Adrenal gland (tissue), 12 donors: Measurements from ENCODE around the gene ZNF785. TPM values are rescaled to one million over a fixed set of nuclear protein-coding genes. Genes with fewer than 3 reads are reported as not detected.
"Not testable (repeated sequence)": the region's sequence is repeated elsewhere in the genome, so short reads cannot be mapped to it uniquely, and the experiment has no call there.

Experiments used
- DNase-seq, 7 donors: peaks; one replicate each; pipeline ENCODE4 v3.0.0-alpha.2; 2019 to 2020
- H3K27ac ChIP-seq, 5 donors: fragments of 200-600 bp; sonication (generic) in 4 of 5; 1 replicate in 3 of 5; 2 replicates in 2 of 5; pipeline versions ENCODE4 v1.5.1 to v1.8.0; 2016 to 2020; ENCODE audit warnings: mild to moderate bottlenecking in 1 of 5
- H3K27me3 ChIP-seq: fragments of 200-600 bp; 2 replicates; pipeline ENCODE4 v1.8.0; 2021
- H3K36me3 ChIP-seq, 2 donors: fragments of 200-600 bp; replicated peaks in 1 of 2; 1 replicate in 1 of 2; 2 replicates in 1 of 2; pipeline versions ENCODE4 v1.5.1 to v1.8.0; 2018 to 2022
- H3K4me1 ChIP-seq, 2 donors: fragments of 200-600 bp; replicated peaks in 1 of 2; 1 replicate in 1 of 2; 2 replicates in 1 of 2; pipeline versions ENCODE4 v1.5.1 to v1.8.0; 2018 to 2021
- H3K4me3 ChIP-seq, 4 donors: fragments of 200-600 bp; sonication (generic) in 3 of 4; one replicate each; pipeline ENCODE4 v1.5.1; 2016 to 2018
- H3K9me3 ChIP-seq, 3 donors: fragments of 200-600 bp; sonication (generic) in 1 of 3; replicated peaks in 1 of 3; 1 replicate in 2 of 3; 2 replicates in 1 of 3; pipeline versions ENCODE4 v1.5.1 to v1.8.0; 2016 to 2021
- POLR2A ChIP-seq, 2 donors: fragments of 450-650 bp; IDR thresholded peaks; one replicate each; pipeline ENCODE4 v1.6.1; 2017; ENCODE audit warnings: antibody characterized with exemption in 2 of 2, mild to moderate bottlenecking in 2 of 2, moderate library complexity in 1 of 2
- WGBS, 4 donors: extraction: QIAGEN DNeasy Blood & Tissue Kit in 2 of 4; methylation state at CpG; one replicate each; pipeline versions ENCODE4 v1.1.5 to v1.1.7; 2013 to 2017; 5-methylcytosine and 5-hydroxymethylcytosine counted together
- intact Hi-C, 2 donors: fragments of 100-400 bp; cut with DNase I; formaldehyde crosslinking; loops; one replicate each; pipeline versions ENCODE4 v1.14.1 to v1.15.0; 2022 to 2023
- polyA plus RNA-seq, 3 donors: library from polyadenylated mRNA; stranded (reverse); fragments of 200-250 nt in 2 of 3; fragments of 350-450 nt in 1 of 3; fragmentation: Illumina TruSeq in 1 of 3; extraction: RNeasy Lipid Tissue Mini Kit (QIAGEN cat#74804) in 1 of 3; gene quantifications; one replicate each; pipeline ENCODE4 v1.2.3, GENCODE V29; 2013 to 2014
- total RNA-seq, 9 donors: library from RNA; depleted of rRNA in 4 of 9; stranded (reverse); fragments of >200 nt in 4 of 9; fragments of 120-200 nt in 1 of 9; fragmentation: NEBNext Ultra II Directional in 1 of 9; extraction: Animal tissue kit (Norgen Biotek cat#: 25700) in 1 of 9; gene quantifications; one replicate each; pipeline versions ENCODE4 v1.1.0 to v1.2.4, GENCODE V29; 2013 to 2023
- TF ChIP-seq, protein P1 (sequence below), 6 experiments: fragments of 450-650 bp in 4 of 6; fragments of 200-600 bp in 2 of 6; sonication (generic) in 1 of 6; IDR thresholded peaks; 1 replicate in 5 of 6; 2 replicates in 1 of 6; pipeline versions ENCODE4 v1.5.1 to v1.8.0; 2016 to 2021; ENCODE audit warnings: antibody characterized with exemption in 6 of 6, mild to moderate bottlenecking in 2 of 6, moderate library complexity in 1 of 6
- donor health status: healthy with polysubstance abuse.
- donor health status: Bipolar disorder and iron deficiency.
- donor health status: DM: yes; HTN: yes; CAD: no.
- donor health status: DM: no; HTN: no; CAD: no.
- donor health status: DM: no; HTN: no; CAD: no.
- donor health status: DM: yes; HTN: yes; CAD: no.

Gene ZNF785
- total and polyA plus RNA-seq, 12 donors, result 3.4 to 37.0 (median 13.0) TPM

DNA sequence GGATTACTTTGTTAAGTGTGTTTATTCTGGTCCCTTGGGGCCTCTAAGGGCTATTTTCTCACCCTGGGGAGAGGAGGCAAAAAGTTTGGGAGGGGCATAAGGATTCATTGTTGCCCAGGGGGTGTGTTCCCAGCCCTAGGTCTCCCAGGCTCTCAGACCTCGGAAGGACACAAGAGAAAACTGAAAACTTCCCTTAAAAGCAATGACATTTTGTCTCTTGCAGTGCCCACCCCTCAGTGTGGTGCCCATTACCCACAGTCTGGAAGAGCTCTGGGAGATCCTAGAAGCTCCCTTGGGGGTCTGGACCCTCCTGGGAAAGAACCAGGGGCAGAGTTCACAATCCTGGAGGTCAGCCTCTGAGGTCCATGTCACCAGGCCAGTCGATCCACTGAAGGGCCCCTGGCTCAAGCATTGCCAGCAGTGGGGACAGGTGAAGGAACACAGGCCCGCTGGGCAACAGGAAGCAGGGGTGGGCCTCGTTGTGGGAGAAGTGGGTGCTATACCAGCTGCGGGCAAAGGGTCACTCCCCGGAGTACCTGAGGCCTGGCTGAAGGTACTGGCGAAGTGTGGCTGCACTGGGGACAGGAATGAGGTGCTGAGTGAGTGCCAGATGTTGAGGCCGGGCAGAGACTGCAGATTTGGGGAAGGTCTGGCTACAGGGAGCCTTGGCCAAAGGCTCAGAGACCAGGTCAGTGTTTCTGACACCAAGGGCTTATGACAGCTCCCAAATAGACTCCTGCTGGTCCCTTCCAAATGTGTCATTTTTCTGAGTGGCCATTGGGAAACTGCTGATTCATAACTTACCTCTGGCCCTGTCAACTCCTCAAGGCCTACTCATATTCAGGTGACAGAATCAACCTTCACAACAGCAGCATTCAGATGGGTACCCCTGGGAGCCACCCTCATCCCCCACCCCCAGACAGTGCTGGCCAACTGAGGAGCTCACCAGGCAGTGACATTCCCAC is 46.2 kb downstream of the ZNF785 start:
- Histone ChIP-seq H3K27me3 (no peaks in the 10 kb centered on the region), H3K9me3 (no peaks in the 10 kb centered on the region), H3K27ac (no peak overlapping the region), H3K4me1 (peaks cover 8 to 12% of the 10 kb centered on the region in 2 donors), H3K4me3 (no peak overlapping the region), H3K36me3 (no peaks in the 10 kb centered on the region)
- DNase-seq, result no peak
- intact Hi-C loops, result no loop called here
- WGBS, 4 donors, result 82 to 96% (median 88%) methylated on average over 5 to 8 of the region's 8 CpGs
- TF ChIP-seq, protein P1, sequence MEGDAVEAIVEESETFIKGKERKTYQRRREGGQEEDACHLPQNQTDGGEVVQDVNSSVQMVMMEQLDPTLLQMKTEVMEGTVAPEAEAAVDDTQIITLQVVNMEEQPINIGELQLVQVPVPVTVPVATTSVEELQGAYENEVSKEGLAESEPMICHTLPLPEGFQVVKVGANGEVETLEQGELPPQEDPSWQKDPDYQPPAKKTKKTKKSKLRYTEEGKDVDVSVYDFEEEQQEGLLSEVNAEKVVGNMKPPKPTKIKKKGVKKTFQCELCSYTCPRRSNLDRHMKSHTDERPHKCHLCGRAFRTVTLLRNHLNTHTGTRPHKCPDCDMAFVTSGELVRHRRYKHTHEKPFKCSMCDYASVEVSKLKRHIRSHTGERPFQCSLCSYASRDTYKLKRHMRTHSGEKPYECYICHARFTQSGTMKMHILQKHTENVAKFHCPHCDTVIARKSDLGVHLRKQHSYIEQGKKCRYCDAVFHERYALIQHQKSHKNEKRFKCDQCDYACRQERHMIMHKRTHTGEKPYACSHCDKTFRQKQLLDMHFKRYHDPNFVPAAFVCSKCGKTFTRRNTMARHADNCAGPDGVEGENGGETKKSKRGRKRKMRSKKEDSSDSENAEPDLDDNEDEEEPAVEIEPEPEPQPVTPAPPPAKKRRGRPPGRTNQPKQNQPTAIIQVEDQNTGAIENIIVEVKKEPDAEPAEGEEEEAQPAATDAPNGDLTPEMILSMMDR (IDR thresholded peaks at IDR 0.05), result no peak

DNA sequence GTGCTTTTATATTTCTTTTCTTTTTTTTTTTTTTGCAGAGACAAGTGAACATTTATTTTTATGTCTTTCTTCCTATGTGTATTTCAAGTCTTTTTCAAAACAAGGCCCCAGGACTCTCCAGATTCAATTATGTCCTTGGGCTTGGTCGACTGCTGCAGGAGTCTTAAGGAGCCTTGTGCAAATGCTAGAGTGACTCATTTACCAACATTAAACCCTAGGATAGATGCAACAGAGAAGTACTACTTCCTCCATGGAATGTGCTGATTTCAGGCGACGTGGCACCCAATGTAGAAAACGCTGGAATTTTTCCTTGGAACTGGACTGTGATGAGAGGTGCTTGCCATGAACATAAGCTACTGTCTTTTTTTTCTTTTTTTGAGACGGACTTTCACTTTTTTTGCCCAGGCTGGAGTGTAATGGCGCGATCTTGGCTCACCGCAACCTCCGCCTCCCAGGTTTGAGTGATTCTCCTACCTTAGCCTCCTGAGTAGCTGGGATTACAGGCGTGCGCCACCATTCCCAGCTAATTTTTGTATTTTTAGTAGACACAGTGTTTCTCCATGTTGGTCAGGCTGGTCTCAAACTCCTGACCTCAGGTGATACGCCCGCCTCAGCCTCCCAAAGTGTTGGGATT is 49.0 kb downstream of the ZNF785 start:
- intact Hi-C loops, result not testable (repeated sequence)

DNA sequence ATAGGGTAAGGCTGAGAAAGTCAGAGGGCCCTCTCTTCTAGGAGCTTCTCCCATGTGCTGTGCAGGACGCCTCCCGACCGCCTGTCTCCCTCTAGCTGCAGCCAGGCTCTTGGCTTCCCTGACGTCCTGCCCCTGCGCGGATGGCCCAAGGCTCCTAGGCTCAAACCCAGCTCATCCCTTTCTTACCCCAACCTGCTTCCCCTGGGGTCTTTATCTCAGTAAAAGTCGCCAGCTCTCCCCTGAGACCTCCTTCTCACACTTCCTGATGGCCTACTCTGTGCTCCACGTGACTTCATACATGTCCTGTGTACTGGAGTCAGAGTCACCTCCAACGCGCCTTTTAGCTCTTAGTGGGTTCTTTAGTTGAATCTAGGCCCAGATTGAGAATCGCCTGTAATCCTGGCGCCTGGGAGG is 49.7 kb downstream of the ZNF785 start:
- Histone ChIP-seq H3K4me3 (peak overlapping the region in 2 of 4 donors; percentile 65 to 91), H3K9me3 (no peaks in the 10 kb centered on the region), H3K36me3 (peaks cover 0 to 16% of the 10 kb centered on the region in 2 donors), H3K27me3 (no peaks in the 10 kb centered on the region), H3K4me1 (peaks cover 16 to 20% of the 10 kb centered on the region in 2 donors), H3K27ac (peak overlapping the region; percentile 73 to 96 (median 95))
- DNase-seq, result peak in 6 of 7 donors; percentile 76 to 87 (median 78)
- TF ChIP-seq POLR2A (IDR thresholded peaks at IDR 0.05), result no peak
- TF ChIP-seq, protein P1 (IDR thresholded peaks at IDR 0.05), result peak in 5 of 6 experiments; percentile 35 to 63 (median 57)
- intact Hi-C loops, result no loop called here
- 33 to 41% (median 38%) methylated on average over 12 of the region's 12 CpGs for WGBS, 4 donors

More for the DNA sequence above, 49.0 kb downstream of the ZNF785 start:
- H3K27ac ChIP-seq, result peak overlapping the region in 1 of 5 donors; percentile 96
- not testable (repeated sequence) for H3K27me3 ChIP-seq, H3K9me3 ChIP-seq, DNase-seq, H3K4me3 ChIP-seq
- peaks cover 16 to 20% of the 10 kb centered on the region in 2 donors for H3K4me1 ChIP-seq
- H3K36me3 ChIP-seq, result peaks cover 0 to 14% of the 10 kb centered on the region in 2 donors
- WGBS, 4 donors, result 84 to 90% (median 87%) methylated on average over 13 of the region's 13 CpGs

DNA sequence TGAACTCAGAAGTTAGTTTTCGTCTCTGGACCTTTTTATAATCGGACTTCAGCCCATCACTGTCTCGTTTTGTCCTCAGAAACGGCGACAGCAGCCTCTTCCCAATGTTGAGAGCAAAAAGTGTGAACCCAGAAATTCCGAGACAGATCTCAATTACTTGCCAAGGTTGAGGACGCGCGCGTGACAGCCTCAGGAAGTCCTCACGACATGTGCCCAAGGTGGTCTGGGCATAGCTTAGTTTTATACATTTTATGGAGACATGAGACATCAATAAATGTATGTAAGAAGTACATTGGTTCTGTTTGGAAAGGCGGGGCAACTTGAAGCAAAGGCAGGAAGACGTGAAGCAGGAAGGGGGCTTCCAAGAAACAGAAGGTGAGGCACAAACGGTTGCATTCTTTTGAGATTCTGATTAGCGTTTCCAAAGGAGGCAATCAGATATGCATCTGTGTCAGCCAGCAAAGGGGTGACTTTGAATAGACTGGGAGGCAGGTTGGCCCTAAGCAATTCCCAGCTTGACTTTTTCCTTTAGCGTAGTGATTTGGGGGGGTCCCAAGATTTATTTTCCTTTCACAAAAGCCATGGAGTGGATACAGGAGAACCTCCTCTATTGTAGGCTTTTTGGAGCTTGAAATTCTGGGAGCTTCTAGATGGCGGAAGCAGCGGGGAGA is 50.3 kb downstream of the ZNF785 start:
- peaks cover 16 to 20% of the 10 kb centered on the region in 2 donors for H3K4me1 ChIP-seq
- DNase-seq, result no peak
- intact Hi-C loops, result no loop called here
- peak overlapping the region; percentile 20 to 91 (median 61) for H3K4me3 ChIP-seq
- peaks cover 0 to 16% of the 10 kb centered on the region in 2 donors for H3K36me3 ChIP-seq
- TF ChIP-seq, protein P1 (IDR thresholded peaks at IDR 0.05), result peak in 1 of 6 experiments; percentile 16
- TF ChIP-seq POLR2A (IDR thresholded peaks at IDR 0.05), result peak in 1 of 2 donors; percentile 26
- H3K27ac ChIP-seq, result peak overlapping the region; percentile 73 to 96 (median 95)
- no peaks in the 10 kb centered on the region for H3K27me3 ChIP-seq
- 10 to 16% (median 13%) methylated on average over 16 to 18 of the region's 18 CpGs for WGBS, 4 donors
- H3K9me3 ChIP-seq, result no peaks in the 10 kb centered on the region
